Ishikawa (cell line): ENCODE measurements around the gene RBM43.

Experiments
- CEBPB ChIP-seq: IDR thresholded peaks from 2 replicates; pipeline ENCODE4 v1.6.1; 2012
- CREB1 ChIP-seq: IDR thresholded peaks from 2 replicates; pipeline ENCODE4 v1.6.1; 2012; ENCODE audit warnings: low read depth
- EGR1 ChIP-seq: IDR thresholded peaks from 2 replicates; pipeline ENCODE4 v1.6.1; 2012
- EP300 ChIP-seq: IDR thresholded peaks from 2 replicates; pipeline ENCODE4 v1.6.1; 2012; ENCODE audit warnings: borderline replicate concordance
- FOXM1 ChIP-seq: IDR thresholded peaks from 2 replicates; pipeline ENCODE4 v1.6.1; 2012; ENCODE audit warnings: low read depth, borderline replicate concordance
- MAX ChIP-seq: IDR thresholded peaks from 2 replicates; pipeline ENCODE4 v1.6.1; 2012
- NFIC ChIP-seq: IDR thresholded peaks from 2 replicates; pipeline ENCODE4 v1.6.1; 2012
- RAD21 ChIP-seq: IDR thresholded peaks from 2 replicates; pipeline ENCODE4 v1.6.1; 2012; ENCODE audit warnings: low read depth
- TAF1 ChIP-seq: IDR thresholded peaks from 2 replicates; pipeline ENCODE4 v1.6.1; 2012; ENCODE audit warnings: low read depth, mild to moderate bottlenecking
- TCF12 ChIP-seq: IDR thresholded peaks from 2 replicates; pipeline ENCODE4 v1.6.1; 2012; ENCODE audit warnings: low read depth
- TEAD4 ChIP-seq: IDR thresholded peaks from 2 replicates; pipeline ENCODE4 v1.6.1; 2012
- YY1 ChIP-seq: IDR thresholded peaks from 2 replicates; pipeline ENCODE4 v1.6.1; 2012; ENCODE audit warnings: low read depth
- ZBTB7A ChIP-seq: IDR thresholded peaks from 2 replicates; pipeline ENCODE4 v1.6.1; 2012; ENCODE audit warnings: low read depth
- TF ChIP-seq, protein P1 (sequence below): IDR thresholded peaks from 2 replicates; pipeline ENCODE4 v1.6.1; 2012; ENCODE audit warnings: low read depth, mild to moderate bottlenecking
- TF ChIP-seq, protein P2 (sequence below): IDR thresholded peaks from 2 replicates; pipeline ENCODE4 v1.6.1; 2012

The RBM43 gene

DNA sequence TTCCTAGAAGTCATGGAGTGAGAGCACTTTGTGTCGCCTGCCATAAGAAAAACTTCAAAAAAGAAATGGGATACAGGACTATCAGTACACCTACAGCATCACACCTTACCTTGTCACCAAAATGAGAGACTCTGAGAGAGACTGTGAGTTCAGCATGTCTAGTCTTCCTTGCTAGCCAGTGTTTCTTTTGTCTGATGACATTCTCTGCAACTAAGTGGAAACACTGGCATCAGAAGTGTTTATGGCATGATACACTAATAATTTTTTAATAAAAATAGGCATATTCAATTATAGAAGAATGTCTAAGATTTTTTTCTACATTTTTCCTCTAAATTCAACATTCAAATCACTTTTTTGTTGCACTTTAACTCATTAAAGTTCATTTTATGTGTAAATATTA, 9.0 kb downstream of the RBM43 start:
- TF ChIP-seq TEAD4 (no peak), TAF1 (no peak), EP300 (no peak)

GRCh38 chr2:151251012-151251411, 10.7 kb downstream of the RBM43 start:
- TF ChIP-seq RAD21: no peak
- no peak for TF ChIP-seq ZBTB7A

GRCh38 chr2:151247432-151247831, 14.2 kb downstream of the RBM43 start:
- TF ChIP-seq, protein P1, sequence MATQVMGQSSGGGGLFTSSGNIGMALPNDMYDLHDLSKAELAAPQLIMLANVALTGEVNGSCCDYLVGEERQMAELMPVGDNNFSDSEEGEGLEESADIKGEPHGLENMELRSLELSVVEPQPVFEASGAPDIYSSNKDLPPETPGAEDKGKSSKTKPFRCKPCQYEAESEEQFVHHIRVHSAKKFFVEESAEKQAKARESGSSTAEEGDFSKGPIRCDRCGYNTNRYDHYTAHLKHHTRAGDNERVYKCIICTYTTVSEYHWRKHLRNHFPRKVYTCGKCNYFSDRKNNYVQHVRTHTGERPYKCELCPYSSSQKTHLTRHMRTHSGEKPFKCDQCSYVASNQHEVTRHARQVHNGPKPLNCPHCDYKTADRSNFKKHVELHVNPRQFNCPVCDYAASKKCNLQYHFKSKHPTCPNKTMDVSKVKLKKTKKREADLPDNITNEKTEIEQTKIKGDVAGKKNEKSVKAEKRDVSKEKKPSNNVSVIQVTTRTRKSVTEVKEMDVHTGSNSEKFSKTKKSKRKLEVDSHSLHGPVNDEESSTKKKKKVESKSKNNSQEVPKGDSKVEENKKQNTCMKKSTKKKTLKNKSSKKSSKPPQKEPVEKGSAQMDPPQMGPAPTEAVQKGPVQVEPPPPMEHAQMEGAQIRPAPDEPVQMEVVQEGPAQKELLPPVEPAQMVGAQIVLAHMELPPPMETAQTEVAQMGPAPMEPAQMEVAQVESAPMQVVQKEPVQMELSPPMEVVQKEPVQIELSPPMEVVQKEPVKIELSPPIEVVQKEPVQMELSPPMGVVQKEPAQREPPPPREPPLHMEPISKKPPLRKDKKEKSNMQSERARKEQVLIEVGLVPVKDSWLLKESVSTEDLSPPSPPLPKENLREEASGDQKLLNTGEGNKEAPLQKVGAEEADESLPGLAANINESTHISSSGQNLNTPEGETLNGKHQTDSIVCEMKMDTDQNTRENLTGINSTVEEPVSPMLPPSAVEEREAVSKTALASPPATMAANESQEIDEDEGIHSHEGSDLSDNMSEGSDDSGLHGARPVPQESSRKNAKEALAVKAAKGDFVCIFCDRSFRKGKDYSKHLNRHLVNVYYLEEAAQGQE: no peak
- TF ChIP-seq EP300: no peak
- no peak for TF ChIP-seq EGR1
- TF ChIP-seq FOXM1: no peak
- TF ChIP-seq, protein P2, sequence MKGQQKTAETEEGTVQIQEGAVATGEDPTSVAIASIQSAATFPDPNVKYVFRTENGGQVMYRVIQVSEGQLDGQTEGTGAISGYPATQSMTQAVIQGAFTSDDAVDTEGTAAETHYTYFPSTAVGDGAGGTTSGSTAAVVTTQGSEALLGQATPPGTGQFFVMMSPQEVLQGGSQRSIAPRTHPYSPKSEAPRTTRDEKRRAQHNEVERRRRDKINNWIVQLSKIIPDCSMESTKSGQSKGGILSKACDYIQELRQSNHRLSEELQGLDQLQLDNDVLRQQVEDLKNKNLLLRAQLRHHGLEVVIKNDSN: no peak
- TF ChIP-seq CEBPB: no peak
- TF ChIP-seq ZBTB7A: no peak

- TF ChIP-seq ZBTB7A (no peak), TCF12 (no peak), NFIC (no peak), FOXM1 (no peak), MAX (no peak)
These were observed 15.5 kb downstream of the RBM43 start for GRCh38 chr2:151246152-151246551.

GRCh38 chr2:151243468-151243867, 18.2 kb downstream of the RBM43 start:
- TF ChIP-seq CEBPB (no peak), EP300 (no peak), EGR1 (no peak), NFIC (no peak), FOXM1 (no peak), TEAD4 (no peak), TAF1 (no peak), CREB1 (no peak)
- TF ChIP-seq, protein P1: no peak
- TF ChIP-seq, protein P2: no peak

GRCh38 chr2:151241224-151241623, 20.4 kb downstream of the RBM43 start:
- TF ChIP-seq, protein P1: no peak
- TF ChIP-seq CREB1 (no peak), ZBTB7A (no peak), CEBPB (no peak), FOXM1 (no peak), RAD21 (no peak), MAX (no peak), TEAD4 (no peak), EP300 (no peak), NFIC (no peak), YY1 (no peak), TAF1 (no peak), TCF12 (no peak), EGR1 (no peak)
- TF ChIP-seq, protein P2: no peak
